Measurements from ENCODE around the gene CFP.

DNA sequence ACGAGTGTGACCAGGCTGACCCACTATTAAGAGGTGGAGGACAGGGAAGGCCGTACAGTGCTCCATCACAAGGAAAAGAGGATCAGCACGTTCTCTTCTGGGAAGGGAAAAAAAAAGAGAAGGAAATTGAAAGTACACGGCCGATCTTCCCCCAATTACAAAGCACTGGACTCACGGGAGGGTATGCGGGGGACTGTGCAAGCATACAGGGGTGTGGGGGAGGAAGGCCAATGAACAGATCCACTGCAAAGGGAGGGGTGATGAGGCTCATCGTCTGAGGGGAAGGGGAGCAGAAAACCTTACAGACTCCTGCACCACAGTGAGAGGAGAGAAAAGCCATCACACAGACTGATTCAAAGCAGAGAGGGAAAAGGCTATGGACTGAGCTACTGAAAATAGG, 19.5 kb upstream of the CFP start:
- TF ChIP-seq, protein P1, sequence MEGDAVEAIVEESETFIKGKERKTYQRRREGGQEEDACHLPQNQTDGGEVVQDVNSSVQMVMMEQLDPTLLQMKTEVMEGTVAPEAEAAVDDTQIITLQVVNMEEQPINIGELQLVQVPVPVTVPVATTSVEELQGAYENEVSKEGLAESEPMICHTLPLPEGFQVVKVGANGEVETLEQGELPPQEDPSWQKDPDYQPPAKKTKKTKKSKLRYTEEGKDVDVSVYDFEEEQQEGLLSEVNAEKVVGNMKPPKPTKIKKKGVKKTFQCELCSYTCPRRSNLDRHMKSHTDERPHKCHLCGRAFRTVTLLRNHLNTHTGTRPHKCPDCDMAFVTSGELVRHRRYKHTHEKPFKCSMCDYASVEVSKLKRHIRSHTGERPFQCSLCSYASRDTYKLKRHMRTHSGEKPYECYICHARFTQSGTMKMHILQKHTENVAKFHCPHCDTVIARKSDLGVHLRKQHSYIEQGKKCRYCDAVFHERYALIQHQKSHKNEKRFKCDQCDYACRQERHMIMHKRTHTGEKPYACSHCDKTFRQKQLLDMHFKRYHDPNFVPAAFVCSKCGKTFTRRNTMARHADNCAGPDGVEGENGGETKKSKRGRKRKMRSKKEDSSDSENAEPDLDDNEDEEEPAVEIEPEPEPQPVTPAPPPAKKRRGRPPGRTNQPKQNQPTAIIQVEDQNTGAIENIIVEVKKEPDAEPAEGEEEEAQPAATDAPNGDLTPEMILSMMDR (IDR thresholded peaks at IDR 0.05) = no peak
- TF ChIP-seq FOXJ3 (CRISPR knock-in tag; IDR thresholded peaks at IDR 0.05; ENCODE audit: borderline replicate concordance) (no peak), SMAD3 (CRISPR knock-in tag; IDR thresholded peaks at IDR 0.05; ENCODE audit: borderline replicate concordance) (no peak), ESRRA (CRISPR knock-in tag; IDR thresholded peaks at IDR 0.05; ENCODE audit: borderline replicate concordance) (no peak), NR1H2 (CRISPR knock-in tag; IDR thresholded peaks at IDR 0.05) (no peak), GABPB1 (CRISPR knock-in tag; IDR thresholded peaks at IDR 0.05) (no peak), RELA (CRISPR knock-in tag; IDR thresholded peaks at IDR 0.05; ENCODE audit: borderline replicate concordance) (no peak), ZNF121 (CRISPR knock-in tag; IDR thresholded peaks at IDR 0.05) (no peak)
- TF ChIP-seq, protein P2, sequence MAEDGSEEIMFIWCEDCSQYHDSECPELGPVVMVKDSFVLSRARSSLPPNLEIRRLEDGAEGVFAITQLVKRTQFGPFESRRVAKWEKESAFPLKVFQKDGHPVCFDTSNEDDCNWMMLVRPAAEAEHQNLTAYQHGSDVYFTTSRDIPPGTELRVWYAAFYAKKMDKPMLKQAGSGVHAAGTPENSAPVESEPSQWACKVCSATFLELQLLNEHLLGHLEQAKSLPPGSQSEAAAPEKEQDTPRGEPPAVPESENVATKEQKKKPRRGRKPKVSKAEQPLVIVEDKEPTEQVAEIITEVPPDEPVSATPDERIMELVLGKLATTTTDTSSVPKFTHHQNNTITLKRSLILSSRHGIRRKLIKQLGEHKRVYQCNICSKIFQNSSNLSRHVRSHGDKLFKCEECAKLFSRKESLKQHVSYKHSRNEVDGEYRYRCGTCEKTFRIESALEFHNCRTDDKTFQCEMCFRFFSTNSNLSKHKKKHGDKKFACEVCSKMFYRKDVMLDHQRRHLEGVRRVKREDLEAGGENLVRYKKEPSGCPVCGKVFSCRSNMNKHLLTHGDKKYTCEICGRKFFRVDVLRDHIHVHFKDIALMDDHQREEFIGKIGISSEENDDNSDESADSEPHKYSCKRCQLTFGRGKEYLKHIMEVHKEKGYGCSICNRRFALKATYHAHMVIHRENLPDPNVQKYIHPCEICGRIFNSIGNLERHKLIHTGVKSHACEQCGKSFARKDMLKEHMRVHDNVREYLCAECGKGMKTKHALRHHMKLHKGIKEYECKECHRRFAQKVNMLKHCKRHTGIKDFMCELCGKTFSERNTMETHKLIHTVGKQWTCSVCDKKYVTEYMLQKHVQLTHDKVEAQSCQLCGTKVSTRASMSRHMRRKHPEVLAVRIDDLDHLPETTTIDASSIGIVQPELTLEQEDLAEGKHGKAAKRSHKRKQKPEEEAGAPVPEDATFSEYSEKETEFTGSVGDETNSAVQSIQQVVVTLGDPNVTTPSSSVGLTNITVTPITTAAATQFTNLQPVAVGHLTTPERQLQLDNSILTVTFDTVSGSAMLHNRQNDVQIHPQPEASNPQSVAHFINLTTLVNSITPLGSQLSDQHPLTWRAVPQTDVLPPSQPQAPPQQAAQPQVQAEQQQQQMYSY (CRISPR knock-in tag; IDR thresholded peaks at IDR 0.05) = no peak
- TF ChIP-seq, protein P3, sequence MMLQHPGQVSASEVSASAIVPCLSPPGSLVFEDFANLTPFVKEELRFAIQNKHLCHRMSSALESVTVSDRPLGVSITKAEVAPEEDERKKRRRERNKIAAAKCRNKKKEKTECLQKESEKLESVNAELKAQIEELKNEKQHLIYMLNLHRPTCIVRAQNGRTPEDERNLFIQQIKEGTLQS (CRISPR knock-in tag; conservative IDR thresholded peaks at IDR 0.05) = no peak

All from WTC11 (cell line).